Neural cell (in vitro differentiated cells): ENCODE data around the gene RERE. TPM values are rescaled to one million over a fixed set of nuclear protein-coding genes. Genes with fewer than 3 reads are reported as not detected.
A peak's percentile ranks its signal among the peaks of the same experiment; 100 is the strongest.

Experiments
- H2AFZ ChIP-seq: fragments of 200-600, 300-800 bp; sonication (generic), shearing (Covaris generic); 2 replicates; pipeline ENCODE4 v1.6.0; 2014; ENCODE audit warnings: low read depth, mild to moderate bottlenecking, antibody characterized with exemption, low read length, moderate library complexity
- H3F3A ChIP-seq: fragments of 200-600 bp; shearing (Covaris generic); 2 replicates; pipeline ENCODE4 v1.6.1; 2016; ENCODE audit warnings: mild to moderate bottlenecking, moderate library complexity, mixed read lengths, antibody characterized with exemption, low read length; ENCODE audit not compliant: insufficient read depth, poor library complexity, severe bottlenecking
- H3K27ac ChIP-seq: fragments of 200-600, 300-800 bp; sonication (generic), shearing (Covaris generic); 2 replicates; pipeline ENCODE4 v1.5.1; 2014; ENCODE audit warnings: mild to moderate bottlenecking, low read length, moderate library complexity
- H3K27me3 ChIP-seq: fragments of 300-800, 200-600 bp; sonication (generic), shearing (Covaris generic); 2 replicates; pipeline ENCODE4 v1.6.0; 2014; ENCODE audit warnings: mild to moderate bottlenecking, low read depth, low read length, moderate library complexity; ENCODE audit not compliant: insufficient read depth
- H3K36me3 ChIP-seq: fragments of 300-800, 200-600 bp; sonication (generic), shearing (Covaris generic); 2 replicates; pipeline ENCODE4 v1.5.1; 2014; ENCODE audit warnings: mild to moderate bottlenecking, antibody characterized with exemption, low read length, moderate library complexity; ENCODE audit not compliant: insufficient read depth
- H3K4me2 ChIP-seq: fragments of 300-800, 200-600 bp; sonication (generic), shearing (Covaris generic); 2 replicates; pipeline ENCODE4 v1.6.0; 2014; ENCODE audit warnings: mild to moderate bottlenecking, low read length
- H3K4me3 ChIP-seq: fragments of 300-800, 200-600 bp; sonication (generic), shearing (Covaris generic); 2 replicates; pipeline ENCODE4 v1.5.1; 2014; ENCODE audit warnings: mild to moderate bottlenecking, low read length, moderate library complexity
- H3K79me2 ChIP-seq: fragments of 200-600 bp; shearing (Covaris generic); replicated peaks from 2 replicates; pipeline ENCODE4 v1.6.0; 2014; ENCODE audit warnings: mild to moderate bottlenecking, low read length, moderate library complexity; ENCODE audit not compliant: insufficient read depth
- H3K9ac ChIP-seq: fragments of 300-800, 200-600 bp; sonication (generic), shearing (Covaris generic); 2 replicates; pipeline ENCODE4 v1.6.1; 2016; ENCODE audit warnings: mild to moderate bottlenecking, low read length, mixed read lengths
- H3K9me2 ChIP-seq: fragments of 200-600 bp; shearing (Covaris generic); 2 replicates; pipeline ENCODE4 v1.6.1; 2016; ENCODE audit warnings: mild to moderate bottlenecking, low read length, mixed read lengths; ENCODE audit not compliant: insufficient read depth
- H3K9me3 ChIP-seq: fragments of 200-600, 300-800 bp; sonication (generic), shearing (Covaris generic); 2 replicates; pipeline ENCODE4 v1.6.1; 2016; ENCODE audit warnings: mild to moderate bottlenecking, mixed run types, low read length, moderate library complexity, mixed read lengths
- H4K20me1 ChIP-seq: fragments of 200-600 bp; shearing (Covaris generic); 2 replicates; pipeline ENCODE4 v1.6.1; 2016; ENCODE audit warnings: mild to moderate bottlenecking, mixed run types; ENCODE audit not compliant: insufficient read depth
- EP300 ChIP-seq: fragments of 450-650 bp; conservative IDR thresholded peaks from 2 replicates; pipeline ENCODE4 v1.6.1; 2014; ENCODE audit warnings: antibody characterized with exemption, mild to moderate bottlenecking, moderate library complexity; ENCODE audit not compliant: poor library complexity, severe bottlenecking
- EZH2 ChIP-seq: fragments of 200-600, 300-800 bp; shearing (Covaris generic), sonication (generic); IDR thresholded peaks from 2 replicates; pipeline ENCODE4 v1.6.1; 2014; ENCODE audit warnings: antibody characterized with exemption, low read length, borderline replicate concordance, mild to moderate bottlenecking; ENCODE audit not compliant: insufficient read depth, poor library complexity, severe bottlenecking
- MXI1 ChIP-seq: fragments of 450-650 bp; conservative IDR thresholded peaks from 2 replicates; pipeline ENCODE4 v1.6.1; 2014; ENCODE audit warnings: antibody characterized with exemption, mild to moderate bottlenecking; ENCODE audit not compliant: poor library complexity, severe bottlenecking
- POLR2AphosphoS5 ChIP-seq: IDR thresholded peaks from 2 replicates; pipeline ENCODE4 v1.6.1; 2012
- RAD21 ChIP-seq: fragments of 450-650 bp; conservative IDR thresholded peaks from 2 replicates; pipeline ENCODE4 v1.6.1; 2014; ENCODE audit warnings: antibody characterized with exemption, mild to moderate bottlenecking, moderate library complexity
- SMC3 ChIP-seq: fragments of 450-650 bp; conservative IDR thresholded peaks from 2 replicates; pipeline ENCODE4 v1.6.1; 2014; ENCODE audit warnings: antibody characterized with exemption, mild to moderate bottlenecking, moderate library complexity; ENCODE audit not compliant: poor library complexity
- TAF1 ChIP-seq: IDR thresholded peaks from 2 replicates; pipeline ENCODE4 v1.6.1; 2012; ENCODE audit warnings: low read depth
- polyA plus RNA-seq: library from polyadenylated mRNA; depleted of rRNA; stranded (reverse); fragments of >200 nt; gene quantifications from 2 replicates; pipeline ENCODE4 v1.2.3, GENCODE V29; 2014
- TF ChIP-seq, protein P1 (sequence below): IDR thresholded peaks from 2 replicates; pipeline ENCODE4 v1.6.1; 2012; ENCODE audit warnings: borderline replicate concordance
- TF ChIP-seq, protein P2 (sequence below): fragments of 450-650 bp; IDR thresholded peaks from 2 replicates; pipeline ENCODE4 v1.5.1; 2014; ENCODE audit warnings: antibody characterized with exemption, mild to moderate bottlenecking, moderate library complexity; ENCODE audit not compliant: poor library complexity, severe bottlenecking

The RERE gene
- polyA plus RNA-seq, 1 donor from 2014 or later: 21.0 TPM

GRCh38 chr1:8570465-8570864, 247.0 kb downstream of the RERE start:
- Histone ChIP-seq H3K4me2 (no peak overlapping the region), H3K9me2 (no peaks in the 10 kb centered on the region), H4K20me1 (no peaks in the 10 kb centered on the region), H3K27me3 (no peaks in the 10 kb centered on the region), H2AFZ (no peak overlapping the region), H3K36me3 (no peaks in the 10 kb centered on the region), H3K27ac (peak overlapping the region; percentile 35), H3K9me3 (no peaks in the 10 kb centered on the region), H3K4me3 (no peak overlapping the region), H3F3A (no peaks in the 10 kb centered on the region), H3K79me2 (peaks cover 74% of the 10 kb centered on the region), H3K9ac (no peak overlapping the region)
- TF ChIP-seq POLR2AphosphoS5: no peak
- no peak for TF ChIP-seq EZH2
- no peak for TF ChIP-seq RAD21
- TF ChIP-seq MXI1: no peak
- TF ChIP-seq, protein P1, sequence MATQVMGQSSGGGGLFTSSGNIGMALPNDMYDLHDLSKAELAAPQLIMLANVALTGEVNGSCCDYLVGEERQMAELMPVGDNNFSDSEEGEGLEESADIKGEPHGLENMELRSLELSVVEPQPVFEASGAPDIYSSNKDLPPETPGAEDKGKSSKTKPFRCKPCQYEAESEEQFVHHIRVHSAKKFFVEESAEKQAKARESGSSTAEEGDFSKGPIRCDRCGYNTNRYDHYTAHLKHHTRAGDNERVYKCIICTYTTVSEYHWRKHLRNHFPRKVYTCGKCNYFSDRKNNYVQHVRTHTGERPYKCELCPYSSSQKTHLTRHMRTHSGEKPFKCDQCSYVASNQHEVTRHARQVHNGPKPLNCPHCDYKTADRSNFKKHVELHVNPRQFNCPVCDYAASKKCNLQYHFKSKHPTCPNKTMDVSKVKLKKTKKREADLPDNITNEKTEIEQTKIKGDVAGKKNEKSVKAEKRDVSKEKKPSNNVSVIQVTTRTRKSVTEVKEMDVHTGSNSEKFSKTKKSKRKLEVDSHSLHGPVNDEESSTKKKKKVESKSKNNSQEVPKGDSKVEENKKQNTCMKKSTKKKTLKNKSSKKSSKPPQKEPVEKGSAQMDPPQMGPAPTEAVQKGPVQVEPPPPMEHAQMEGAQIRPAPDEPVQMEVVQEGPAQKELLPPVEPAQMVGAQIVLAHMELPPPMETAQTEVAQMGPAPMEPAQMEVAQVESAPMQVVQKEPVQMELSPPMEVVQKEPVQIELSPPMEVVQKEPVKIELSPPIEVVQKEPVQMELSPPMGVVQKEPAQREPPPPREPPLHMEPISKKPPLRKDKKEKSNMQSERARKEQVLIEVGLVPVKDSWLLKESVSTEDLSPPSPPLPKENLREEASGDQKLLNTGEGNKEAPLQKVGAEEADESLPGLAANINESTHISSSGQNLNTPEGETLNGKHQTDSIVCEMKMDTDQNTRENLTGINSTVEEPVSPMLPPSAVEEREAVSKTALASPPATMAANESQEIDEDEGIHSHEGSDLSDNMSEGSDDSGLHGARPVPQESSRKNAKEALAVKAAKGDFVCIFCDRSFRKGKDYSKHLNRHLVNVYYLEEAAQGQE: no peak
- TF ChIP-seq, protein P2, sequence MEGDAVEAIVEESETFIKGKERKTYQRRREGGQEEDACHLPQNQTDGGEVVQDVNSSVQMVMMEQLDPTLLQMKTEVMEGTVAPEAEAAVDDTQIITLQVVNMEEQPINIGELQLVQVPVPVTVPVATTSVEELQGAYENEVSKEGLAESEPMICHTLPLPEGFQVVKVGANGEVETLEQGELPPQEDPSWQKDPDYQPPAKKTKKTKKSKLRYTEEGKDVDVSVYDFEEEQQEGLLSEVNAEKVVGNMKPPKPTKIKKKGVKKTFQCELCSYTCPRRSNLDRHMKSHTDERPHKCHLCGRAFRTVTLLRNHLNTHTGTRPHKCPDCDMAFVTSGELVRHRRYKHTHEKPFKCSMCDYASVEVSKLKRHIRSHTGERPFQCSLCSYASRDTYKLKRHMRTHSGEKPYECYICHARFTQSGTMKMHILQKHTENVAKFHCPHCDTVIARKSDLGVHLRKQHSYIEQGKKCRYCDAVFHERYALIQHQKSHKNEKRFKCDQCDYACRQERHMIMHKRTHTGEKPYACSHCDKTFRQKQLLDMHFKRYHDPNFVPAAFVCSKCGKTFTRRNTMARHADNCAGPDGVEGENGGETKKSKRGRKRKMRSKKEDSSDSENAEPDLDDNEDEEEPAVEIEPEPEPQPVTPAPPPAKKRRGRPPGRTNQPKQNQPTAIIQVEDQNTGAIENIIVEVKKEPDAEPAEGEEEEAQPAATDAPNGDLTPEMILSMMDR: no peak
- TF ChIP-seq TAF1: no peak
- TF ChIP-seq SMC3: no peak
- no peak for TF ChIP-seq EP300

GRCh38 chr1:8569242-8569641, 248.2 kb downstream of the RERE start:
- TF ChIP-seq, protein P1: no peak
- no peak for TF ChIP-seq EZH2
- no peak for TF ChIP-seq RAD21
- TF ChIP-seq EP300: no peak
- no peak for TF ChIP-seq MXI1
- Histone ChIP-seq H3K79me2 (peaks cover 75% of the 10 kb centered on the region), H3K4me3 (no peak overlapping the region), H3K4me2 (no peak overlapping the region), H3K9me3 (no peaks in the 10 kb centered on the region), H3K27ac (no peak overlapping the region), H3F3A (no peaks in the 10 kb centered on the region), H3K9ac (no peak overlapping the region), H4K20me1 (no peaks in the 10 kb centered on the region), H3K9me2 (no peaks in the 10 kb centered on the region), H2AFZ (no peak overlapping the region), H3K36me3 (no peaks in the 10 kb centered on the region), H3K27me3 (no peaks in the 10 kb centered on the region)
